MM.1S (cell line): ENCODE results near the gene FAU.

Source experiments
- EZH2 ChIP-seq: fragments of 300-600 bp; sonication (generic); optimal IDR thresholded peaks from 2 replicates; pipeline ENCODE3; 2017; ENCODE audit warnings: low read depth, mild to moderate bottlenecking, antibody characterized with exemption, low read length, mixed read lengths
- EZH2phosphoT487 ChIP-seq: fragments of 300-600 bp; sonication (generic); IDR thresholded peaks from 2 replicates; pipeline ENCODE4 v1.6.1; 2018; ENCODE audit warnings: antibody characterized with exemption, low read length
- TF ChIP-seq, protein P1 (sequence below): fragments of 300-600 bp; sonication (generic); IDR thresholded peaks from 2 replicates; pipeline ENCODE4 v1.5.1; 2016; ENCODE audit warnings: antibody characterized with exemption, low read length, mixed read lengths

DNA sequence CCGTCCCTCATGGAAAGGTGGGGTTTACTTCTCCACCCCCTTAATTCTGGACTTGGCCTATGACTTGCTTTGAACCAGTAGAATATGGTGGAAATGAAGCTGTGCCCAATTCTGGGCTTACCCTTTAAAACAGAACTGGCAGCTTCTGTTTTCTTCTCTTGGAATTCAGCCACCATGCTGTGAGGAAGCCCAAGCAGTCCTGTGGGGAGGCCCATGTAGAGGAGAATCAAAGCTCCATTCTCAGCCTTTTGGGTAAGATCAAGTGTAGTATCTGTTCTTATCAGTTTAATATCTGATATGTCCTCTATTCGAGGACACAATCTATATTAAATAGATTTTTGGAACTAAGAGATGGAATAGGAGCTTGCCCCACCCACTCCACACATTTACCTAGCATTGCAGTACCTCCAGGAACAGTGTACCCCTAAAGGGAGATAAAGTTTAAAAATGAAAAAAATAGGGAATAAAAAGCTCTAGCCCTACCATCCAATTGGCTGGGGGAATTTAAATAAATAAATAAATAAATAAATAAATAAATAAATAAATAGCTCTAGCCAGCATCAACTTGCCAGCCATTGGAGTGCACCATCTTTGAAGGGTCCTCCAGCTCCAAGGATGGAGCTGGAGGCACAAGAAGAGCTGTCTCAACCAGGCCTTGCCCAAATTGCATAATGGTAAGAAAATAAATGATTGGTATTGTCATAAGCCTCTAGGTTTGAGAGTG, 25.6 kb upstream of the FAU start:
- TF ChIP-seq, protein P1, sequence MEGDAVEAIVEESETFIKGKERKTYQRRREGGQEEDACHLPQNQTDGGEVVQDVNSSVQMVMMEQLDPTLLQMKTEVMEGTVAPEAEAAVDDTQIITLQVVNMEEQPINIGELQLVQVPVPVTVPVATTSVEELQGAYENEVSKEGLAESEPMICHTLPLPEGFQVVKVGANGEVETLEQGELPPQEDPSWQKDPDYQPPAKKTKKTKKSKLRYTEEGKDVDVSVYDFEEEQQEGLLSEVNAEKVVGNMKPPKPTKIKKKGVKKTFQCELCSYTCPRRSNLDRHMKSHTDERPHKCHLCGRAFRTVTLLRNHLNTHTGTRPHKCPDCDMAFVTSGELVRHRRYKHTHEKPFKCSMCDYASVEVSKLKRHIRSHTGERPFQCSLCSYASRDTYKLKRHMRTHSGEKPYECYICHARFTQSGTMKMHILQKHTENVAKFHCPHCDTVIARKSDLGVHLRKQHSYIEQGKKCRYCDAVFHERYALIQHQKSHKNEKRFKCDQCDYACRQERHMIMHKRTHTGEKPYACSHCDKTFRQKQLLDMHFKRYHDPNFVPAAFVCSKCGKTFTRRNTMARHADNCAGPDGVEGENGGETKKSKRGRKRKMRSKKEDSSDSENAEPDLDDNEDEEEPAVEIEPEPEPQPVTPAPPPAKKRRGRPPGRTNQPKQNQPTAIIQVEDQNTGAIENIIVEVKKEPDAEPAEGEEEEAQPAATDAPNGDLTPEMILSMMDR = no peak
- TF ChIP-seq EZH2 (no peak), EZH2phosphoT487 (no peak)
